Midbrain (tissue), 1 donor: Measurements from ENCODE around the gene PHACTR1.

ENCODE experiments used
- DNase-seq: peaks from one replicate; lab custom pipeline; 2025; lab: John Stamatoyannopoulos, UW

Gene PHACTR1

DNA sequence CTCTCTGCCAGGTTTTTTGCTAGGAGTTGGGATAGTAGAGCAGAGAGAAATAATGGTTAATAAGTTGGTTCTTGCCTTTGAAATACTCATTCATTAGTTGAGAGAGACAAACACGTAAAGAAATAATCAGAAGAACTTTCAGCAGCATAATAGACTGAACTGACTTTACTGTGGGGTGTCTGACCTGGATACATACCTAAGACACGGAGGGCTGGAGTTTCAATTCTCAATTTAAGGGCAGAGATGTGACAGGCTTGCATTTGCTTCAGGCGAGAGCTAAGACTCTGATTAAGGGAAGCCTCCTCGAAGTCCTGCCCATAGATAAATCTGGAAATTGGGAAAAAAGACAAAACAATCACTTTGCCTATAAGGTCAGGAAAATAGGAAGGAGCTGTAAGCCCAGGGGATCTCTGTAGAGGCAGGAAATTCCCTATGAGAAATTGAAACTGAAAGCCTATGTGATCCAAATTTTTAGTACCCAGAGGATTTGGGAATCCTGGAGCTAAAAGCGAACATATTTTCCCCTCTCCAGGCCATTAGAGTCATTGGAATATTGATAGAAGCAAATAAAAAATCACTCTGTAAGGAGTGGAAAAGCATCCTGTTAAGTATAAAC, 276.8 kb downstream of the PHACTR1 start:
- no peak for DNase-seq

DNA sequence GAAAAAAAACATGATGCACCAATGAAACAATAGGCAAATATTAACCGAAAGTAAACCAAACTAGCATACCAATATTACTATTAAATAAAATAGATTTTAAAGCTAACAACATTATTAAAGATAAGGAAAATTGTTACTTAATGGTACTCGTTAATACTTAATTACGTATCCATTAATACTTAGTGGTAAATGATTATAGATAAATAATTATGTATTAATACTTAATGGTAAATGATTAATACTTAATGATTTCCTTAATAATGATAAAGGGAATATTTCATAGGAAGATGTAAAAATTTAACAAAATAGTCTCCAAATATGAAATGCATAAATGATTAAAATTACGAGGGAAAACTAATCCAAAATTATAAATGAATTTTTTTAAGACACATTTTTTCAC, 278.9 kb downstream of the PHACTR1 start:
- no peak for DNase-seq

DNA sequence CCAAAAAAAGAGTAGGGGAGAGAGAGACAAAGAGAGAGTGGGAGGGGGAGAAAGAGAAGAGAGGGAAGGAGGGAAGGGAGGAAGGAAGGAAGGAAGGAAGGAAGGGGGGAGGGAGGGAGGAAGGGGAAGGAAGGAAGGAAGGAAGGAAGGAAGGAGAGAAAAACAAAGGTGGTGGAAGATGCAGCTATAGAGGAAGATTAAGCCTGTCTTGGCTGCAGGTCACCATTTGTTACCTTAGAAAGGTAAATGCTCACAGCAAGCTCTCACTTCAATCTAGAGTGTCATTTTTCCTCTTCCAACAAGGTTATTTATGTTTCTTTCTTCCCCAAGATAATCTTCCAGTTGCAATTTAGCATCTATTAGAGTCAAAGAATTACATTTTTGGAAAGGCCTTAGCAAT, 284.0 kb downstream of the PHACTR1 start:
- no peak for DNase-seq

DNA sequence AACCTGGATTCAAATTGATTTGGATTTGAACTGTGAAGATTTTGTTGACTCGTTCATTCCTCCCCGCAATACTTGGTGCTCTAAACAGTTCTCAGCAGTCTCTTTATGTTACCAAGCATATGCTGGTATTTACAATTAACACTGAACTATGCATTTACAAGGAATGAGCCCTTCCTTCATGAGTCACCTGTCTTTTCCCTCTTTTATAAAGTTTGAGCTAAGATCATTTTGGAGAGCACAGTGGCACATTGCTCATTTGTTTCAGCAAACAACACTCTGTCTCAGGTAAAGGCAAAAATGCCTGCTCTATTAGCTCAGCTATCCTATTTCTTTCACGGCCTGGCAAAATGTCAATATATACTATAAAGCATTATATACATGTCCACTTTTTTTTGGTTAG, 285.4 kb downstream of the PHACTR1 start:
- DNase-seq, result no peak

DNA sequence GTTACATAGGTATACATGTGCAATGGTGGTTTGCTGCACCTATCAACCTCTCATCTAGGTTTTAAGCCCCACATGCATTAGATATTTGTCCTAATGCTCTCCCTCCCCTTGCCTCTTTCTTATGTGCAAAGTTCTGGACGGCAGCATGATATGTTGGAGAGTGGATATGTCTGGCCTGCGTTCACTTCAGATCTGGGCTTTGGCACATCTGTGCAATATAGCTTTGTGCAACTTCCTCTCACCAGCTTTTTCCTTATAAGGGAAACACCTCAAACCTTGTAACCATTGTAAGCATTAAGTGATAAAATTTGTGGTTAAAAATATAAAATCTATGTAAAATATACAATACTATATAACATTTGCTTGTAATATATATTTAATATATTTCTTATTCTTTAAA, 288.0 kb downstream of the PHACTR1 start:
- DNase-seq, result no peak

DNA sequence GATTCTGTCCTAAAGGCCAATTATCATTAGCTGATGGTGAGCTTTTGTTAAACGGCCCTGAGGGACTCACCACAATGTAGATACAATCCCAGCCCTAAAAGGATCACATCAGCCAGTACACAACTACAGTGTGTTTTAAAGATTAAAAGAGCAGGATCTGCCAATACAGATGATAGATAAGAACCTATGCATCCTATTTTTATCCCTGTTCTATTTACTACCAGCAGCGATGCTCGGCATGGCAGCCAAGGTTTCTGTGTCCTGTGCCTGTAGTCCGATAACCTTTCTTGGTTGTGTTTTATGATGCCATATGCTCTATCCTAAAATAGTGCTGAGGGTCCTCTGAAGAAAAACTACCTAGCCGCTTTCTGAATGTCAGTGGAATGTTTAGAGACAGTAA, 289.4 kb downstream of the PHACTR1 start:
- DNase-seq, result no peak

DNA sequence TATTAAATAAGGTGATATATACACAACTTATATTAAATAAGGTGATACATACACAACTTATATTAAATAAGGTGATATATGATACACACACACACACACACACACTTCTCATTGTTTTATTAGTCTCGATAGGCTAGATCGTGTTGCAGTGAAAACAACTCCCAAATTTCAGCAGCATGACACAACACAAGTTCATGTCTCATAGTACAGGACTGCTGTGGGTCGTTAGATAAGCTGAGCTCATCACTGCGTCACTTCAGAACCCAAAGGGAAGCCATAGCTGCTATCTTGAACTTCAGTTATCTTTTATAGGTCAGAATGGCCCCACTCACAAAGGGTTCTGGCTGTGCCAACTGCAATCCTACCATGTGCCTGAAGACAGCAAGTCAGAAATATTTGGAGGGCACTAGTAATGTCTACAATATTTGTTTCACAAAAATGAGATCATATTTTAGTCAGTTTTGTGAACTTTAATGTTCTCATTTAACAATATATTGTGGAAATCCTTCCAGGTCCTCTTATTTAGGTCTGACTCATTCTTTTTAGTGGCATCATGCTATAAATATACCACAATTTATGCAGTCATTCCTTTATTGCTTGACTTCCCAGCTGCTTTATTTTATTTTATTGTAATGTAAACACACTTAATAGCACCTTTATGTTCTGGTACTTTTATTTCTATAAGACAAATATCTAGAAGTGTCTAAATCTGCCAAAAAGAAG, 290.2 kb downstream of the PHACTR1 start:
- no peak for DNase-seq

DNA sequence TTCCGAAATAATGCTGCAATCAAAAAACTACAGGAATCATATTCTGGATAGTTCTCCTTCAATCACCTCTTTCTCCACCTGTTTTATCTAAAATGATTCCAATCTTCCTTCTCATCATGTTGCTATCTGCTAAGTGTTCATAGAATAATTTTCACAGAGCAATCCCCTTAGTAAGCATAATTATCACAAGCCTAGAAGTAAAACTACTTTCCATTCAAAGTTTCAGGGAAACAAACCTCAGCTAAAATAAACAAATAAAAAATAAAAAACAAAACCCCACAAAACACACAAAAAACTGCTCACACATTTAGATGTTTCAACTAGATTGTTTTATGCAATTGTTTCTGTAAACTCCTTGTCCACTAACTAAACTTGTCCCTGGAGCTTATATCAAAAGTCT, 291.2 kb downstream of the PHACTR1 start:
- no peak for DNase-seq

DNA sequence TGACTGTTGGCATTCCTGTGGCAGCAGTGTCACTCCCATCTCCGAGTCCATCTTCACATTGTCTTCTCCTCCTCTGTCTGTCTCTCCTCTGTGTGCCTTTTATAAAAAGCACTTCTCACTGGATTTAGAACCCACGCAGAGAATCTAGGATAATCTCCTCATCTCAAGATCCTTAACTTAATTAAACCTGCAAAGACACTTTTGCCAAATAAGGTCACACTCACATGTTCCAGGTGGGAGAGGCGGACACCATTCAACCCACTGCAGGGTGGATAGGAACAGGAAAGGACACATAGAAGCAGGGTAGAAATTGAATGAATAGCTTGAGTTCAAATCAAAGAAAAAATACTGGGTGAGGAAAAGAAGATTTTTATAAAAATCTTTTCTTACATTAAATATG, 292.5 kb downstream of the PHACTR1 start:
- no peak for DNase-seq

DNA sequence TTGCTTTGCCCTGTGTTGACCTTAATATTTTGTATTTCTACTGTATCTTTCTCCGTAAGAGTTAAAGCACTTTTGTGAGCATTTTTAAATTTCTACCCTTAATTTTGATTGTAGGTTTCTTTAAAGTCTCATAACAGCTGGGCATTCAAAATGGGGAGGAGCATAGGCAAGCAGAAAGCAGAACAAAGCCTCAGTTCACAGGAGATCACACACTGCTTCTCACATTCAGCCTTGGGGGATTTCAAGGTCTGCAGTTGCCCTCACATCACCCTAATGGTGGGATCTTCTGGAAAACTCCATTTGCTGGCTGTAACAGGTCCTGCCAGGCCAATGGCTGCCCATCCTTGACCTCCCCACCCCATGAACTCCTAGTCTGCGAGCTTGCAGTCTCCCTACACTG, 292.9 kb downstream of the PHACTR1 start:
- DNase-seq, result no peak

DNA sequence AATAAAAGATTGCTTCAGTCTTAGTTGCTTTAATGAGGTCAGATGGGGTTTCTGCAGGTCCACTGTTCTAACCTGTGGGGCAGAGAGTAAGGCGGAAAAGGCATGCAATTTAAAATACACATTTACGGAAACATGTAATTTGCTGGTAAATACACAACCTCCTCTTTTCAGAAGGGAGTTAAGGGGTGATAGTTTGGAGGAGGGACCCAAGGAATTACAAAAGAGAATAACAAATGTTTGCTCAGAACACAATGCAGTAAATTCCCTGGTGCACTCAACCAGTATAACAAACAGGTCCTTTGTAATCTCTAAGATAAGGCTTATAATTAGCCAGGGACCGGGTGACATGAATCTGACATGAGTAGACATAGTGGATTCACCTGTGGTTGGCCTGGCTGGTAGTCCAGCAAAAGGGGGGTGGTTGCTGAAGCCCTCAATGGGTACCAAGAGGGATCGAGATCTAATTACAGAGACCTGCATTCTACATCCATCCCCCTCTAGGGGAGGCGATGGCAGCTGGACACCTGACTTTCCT, 295.1 kb downstream of the PHACTR1 start:
- DNase-seq, result no peak

DNA sequence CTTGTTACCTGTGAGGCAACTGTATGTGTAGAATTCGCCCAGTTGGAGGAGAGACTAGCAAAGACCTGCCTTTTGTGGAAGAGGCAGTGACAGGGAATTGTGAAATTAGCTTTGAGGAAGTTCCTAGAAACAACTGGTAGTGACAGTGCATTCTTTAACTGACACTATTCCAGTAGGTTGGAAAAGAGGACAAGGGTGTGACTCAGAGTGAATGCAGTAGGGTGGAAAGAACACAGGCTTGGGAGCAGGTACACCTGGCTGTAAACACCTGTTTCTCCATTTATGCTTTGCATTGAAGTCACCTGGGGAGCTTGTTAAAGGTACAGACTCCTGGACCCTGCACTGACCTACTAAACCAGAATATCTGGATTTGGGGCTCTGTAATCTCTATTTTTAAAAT, 295.7 kb downstream of the PHACTR1 start:
- DNase-seq, result no peak

DNA sequence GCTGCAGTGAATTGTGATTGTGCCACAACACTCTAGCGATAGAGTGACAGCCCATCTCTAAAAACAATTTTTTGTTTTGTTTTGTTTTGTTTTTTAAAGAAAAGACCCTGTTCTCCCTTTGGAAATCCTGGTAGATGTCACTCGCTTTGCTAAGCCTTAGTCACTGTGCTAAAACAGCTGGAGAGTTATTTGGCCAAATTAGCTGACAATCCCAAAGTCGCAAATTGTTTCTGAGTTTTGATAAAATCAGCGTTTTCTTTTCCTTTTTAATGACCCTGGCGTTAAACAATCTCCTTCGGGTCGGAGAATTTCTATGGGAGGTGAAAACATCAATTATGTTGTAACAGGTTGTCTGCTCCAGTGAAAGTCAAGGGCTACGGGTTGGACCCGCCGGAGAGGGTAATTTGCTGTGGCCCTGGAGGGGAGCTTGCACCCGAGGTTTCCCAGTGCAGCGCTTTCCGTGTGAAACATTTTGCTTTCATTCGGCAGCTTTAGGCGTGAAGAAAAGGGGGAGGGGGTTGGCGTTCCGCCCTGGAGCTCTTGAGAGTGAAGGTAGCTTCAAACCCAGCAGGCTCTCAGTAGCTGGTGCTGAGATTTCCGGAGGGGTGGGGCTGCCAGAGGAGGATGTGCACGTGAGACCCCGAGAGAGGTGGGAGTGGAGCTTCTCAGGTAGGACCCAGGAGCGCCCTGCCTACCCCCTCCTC, 296.6 kb downstream of the PHACTR1 start:
- DNase-seq, result no peak

DNA sequence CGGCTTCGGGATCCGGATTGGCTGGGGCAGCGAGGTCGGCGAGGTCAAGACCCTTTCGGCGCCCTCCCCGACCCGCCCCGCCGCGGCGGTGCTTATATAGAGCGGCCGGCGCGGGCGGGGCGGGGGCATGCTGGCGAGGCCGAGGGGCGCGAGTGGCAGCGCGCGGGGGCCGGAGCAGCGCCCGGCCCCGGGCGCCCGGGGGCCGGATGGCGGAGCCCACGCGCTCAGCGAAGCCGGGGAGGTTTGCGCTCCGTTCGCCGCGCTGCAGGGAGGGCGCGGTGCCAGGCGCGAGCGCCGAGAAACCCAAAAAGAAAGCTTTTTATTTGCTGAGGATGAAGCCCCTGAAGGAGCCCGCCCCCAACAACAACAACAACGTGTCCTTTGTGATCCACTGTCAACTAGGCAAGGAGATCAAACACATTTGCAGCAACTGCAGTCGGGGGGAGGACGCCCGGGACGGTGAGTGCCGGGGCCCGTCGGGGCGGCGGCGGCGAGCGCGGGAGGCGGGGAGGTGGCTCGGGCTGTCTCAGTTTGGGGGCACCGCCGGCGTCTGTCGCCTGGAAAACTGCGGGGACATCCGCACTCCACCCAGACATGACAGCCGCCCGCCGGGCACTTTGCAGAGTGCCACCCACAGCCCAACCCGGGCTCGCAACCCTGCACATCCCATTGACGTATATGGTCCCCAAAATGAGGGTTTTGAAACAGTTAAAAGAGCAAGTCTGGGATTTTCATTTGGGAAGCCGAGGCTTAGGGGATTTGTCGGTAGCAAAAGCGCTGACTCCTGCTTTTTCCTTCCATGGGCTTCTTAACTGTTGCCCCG, 297.3 kb downstream of the PHACTR1 start:
- DNase-seq, result no peak

DNA sequence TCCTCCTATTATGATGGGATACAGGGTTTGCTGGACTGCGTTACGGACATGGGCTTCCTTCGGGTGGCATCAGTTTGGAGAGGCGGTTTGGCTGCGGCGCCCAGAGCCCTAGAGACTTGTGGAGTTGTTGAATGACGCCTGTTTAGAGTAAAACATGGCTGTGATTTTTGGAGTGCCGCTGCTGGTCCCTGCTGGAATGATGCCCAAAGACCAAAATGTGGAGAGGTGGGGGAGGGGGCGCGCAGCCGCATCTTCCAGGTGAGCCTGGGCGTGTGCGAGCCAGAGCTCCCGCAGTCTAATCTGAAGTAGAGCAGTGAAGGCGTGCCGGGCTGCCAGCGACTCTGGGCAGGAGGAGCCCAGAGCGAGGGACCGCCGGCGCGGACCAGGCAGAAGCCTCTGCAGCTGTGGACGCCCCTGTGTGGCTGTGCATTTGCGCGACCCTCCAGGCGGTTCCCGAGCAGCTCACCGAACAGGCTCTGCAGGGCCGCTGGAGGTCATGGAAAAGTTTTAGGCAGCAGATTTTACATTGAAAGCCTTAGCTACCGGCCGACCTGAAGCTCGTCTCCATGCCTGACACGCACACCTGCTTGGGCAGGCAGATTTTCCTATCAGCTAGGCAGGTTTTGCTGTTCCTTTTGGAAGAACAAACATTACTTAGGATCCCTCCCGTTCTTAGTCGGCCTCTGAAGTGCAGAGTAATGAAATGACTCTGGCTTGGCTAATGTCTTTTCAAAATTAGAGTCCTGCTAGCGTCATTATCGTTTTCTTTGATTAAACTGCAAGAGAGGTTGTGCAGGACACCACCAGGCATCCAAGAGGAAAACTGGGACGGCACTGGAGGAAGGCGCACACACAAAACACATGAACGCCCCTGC, 298.2 kb downstream of the PHACTR1 start:
- no peak for DNase-seq

DNA sequence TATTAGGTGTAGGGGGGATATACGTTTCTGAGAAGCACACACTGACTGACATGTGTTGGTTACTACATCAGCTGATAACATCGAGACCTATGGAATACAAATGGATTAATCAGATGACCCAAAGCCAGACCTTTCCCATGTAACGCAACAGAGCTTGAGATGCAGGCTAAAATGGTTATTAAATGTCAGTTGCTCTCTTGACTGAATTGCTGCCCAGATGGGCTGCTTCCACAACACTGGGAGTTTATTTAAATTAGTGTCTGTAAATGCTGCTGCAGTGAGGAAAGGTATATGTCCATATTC, 298.8 kb downstream of the PHACTR1 start:
- no peak for DNase-seq

DNA sequence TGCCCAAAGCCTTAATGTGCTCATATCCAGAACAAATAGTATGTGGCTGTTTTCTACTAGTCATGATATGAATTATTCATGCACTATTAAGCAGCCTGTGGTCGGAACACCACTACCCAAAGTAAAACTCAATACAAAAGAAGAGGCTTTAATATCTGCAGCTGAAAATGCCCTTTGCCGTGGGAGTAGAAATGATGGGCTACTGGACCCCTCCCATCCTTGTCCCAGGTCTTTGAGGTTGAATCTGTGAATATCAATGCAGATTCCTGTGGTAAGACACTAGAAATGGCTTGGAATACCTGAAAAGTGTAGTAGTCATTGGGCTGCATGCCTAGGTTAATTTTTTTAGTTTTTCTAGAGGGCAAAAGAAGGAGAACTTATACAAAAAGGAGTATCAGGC, 308.0 kb downstream of the PHACTR1 start:
- DNase-seq, result no peak

DNA sequence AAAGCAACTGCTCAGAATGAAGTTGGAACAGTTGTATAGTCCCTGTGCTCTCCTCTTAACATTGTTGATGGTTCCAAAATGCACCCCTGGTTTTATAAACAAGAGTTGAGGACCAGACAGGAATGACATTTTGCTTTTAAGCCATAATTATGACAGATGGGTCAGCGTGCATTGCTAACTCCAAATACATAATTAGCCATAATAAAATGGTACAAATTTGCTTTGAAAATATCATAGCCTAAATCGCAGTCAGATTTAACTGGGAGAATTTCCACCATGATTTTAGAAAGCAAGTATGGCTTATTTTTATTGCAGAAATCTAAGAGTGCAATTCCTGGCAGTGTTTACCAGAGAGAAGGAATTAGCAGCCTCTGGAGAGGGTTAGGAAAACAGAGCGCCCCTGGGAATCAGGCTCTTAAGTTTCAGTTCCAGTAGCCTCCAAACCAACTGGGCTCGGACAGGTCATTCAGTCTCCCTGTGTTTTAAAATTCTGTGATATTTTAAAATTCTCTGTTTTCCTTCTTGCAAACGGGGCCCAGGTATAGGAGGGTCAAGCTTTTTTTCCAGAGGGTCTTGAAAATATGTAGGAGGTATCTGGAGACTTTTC, 309.4 kb downstream of the PHACTR1 start:
- DNase-seq, result no peak

DNA sequence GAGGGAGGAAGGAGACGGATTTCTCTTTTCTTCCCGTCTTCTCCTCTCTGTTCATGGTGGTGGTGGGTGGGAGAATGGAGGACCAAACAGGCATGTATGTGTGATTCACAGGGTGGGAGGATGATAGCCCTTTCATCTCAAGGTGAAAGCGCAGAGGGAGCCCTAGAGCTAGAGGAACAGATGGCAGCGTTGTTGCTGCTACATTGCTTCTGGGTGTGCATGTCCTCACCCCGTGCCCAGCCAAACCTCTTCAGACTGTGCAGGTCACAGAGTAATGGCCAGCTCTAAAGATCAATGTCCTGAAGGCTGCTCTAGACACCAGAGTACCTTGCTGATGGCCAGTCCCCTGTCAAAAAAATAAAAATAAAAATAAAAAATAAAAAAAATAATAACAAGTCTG, 310.0 kb downstream of the PHACTR1 start:
- no peak for DNase-seq

DNA sequence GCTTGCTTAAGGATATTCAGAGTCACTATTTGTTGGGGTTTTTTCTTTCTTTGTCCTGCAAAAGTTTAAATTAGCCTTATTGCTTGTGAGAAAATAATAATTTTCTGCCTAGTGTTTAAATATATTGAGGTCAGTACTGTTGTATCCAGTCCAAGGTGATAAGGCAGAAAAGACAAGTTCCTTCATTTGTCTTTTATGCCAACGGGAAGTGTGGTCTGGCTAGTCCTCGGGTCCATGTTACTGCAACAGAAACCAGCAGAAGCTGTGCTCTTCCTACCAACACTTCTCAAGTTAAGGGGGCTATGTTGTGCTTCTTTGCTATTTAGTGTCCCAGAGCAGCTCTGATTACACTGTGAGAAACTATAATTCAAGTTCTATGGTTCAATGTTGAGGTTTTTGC, 310.6 kb downstream of the PHACTR1 start:
- no peak for DNase-seq

DNA sequence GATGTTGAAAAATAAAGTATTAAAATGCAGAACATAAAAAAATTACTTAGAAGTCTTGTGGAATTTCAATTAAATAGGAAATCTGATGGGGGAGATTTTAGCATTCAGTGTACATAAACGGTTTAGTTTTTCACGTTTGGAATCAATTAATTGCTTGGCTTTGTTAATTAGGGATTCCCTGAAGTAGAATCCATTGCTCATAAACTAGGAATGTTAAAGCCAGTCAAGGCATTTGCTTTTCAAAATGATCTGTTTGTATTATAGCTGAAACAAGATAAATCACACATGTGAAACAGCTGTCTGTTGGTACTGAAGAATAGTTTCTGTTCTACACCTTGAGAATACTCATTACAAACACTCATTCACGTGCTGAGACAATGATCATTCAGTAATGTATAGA, 313.8 kb downstream of the PHACTR1 start:
- no peak for DNase-seq
